GM18508 (cell line): ENCODE measurements around the gene UTP11.
"Not testable (repeated sequence)": the region's sequence is repeated elsewhere in the genome, so short reads cannot be mapped to it uniquely, and the experiment has no call there.

ENCODE experiments used
- ATAC-seq: cut with Tn5 transposase; IDR thresholded peaks from one replicate; pipeline ENCODE4 v1.9.1; 2021; ENCODE audit warnings: moderate number of reproducible peaks; ENCODE audit not compliant: insufficient read depth, unreplicated experiment

The UTP11 gene

GRCh38 chr1:38025664-38026063 lies 13.1 kb downstream of the UTP11 start:
- ATAC-seq: no peak

GRCh38 chr1:38026592-38027200 lies 14.2 kb downstream of the UTP11 start:
- ATAC-seq: no peak

GRCh38 chr1:38027201-38028104 lies 14.9 kb downstream of the UTP11 start:
- no peak for ATAC-seq

DNA sequence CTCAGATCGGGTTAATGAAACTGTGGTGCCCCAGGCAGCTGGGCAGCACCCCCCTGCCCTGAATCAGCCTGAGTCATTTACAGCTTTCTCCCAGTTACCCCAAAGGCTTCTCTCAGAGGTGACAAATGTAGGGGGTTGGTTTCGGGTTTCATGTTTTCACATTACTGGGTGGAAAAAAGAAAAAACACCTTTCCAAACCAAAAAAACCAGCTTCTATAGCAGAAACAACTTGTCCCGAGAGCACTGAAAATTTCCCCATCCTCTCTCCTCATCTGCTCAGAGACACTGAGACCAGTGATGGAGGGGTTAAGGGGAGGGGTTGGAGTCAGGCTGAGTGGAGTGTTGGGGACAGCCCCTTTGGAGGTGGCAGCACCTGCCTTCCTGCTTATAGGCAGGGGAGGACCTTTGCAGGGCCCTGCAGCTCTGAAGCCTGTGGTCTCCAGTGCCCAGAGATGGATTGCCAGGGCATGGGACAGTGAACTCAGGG lies 15.6 kb downstream of the UTP11 start:
- ATAC-seq: peak; percentile 44

DNA sequence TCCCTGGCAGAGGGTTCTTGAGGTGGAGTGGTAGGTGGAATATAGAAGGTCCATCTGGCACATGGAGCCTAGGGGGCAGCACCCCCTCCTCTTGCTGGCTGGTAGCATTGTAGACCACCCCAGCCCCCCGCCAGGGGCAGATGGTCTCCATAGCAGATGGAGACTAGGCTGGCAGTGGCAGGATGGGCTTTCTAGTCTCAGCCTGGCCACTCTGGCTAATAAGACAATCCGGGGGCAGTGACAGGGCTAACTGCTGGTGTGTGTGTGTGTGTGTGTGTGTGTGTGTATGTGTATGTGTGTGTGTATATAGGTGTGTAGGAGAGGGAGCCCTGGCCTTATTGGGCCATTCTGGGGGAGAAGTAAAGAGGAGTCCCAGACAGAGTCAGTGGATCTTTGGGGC lies 16.1 kb downstream of the UTP11 start:
- no peak for ATAC-seq

DNA sequence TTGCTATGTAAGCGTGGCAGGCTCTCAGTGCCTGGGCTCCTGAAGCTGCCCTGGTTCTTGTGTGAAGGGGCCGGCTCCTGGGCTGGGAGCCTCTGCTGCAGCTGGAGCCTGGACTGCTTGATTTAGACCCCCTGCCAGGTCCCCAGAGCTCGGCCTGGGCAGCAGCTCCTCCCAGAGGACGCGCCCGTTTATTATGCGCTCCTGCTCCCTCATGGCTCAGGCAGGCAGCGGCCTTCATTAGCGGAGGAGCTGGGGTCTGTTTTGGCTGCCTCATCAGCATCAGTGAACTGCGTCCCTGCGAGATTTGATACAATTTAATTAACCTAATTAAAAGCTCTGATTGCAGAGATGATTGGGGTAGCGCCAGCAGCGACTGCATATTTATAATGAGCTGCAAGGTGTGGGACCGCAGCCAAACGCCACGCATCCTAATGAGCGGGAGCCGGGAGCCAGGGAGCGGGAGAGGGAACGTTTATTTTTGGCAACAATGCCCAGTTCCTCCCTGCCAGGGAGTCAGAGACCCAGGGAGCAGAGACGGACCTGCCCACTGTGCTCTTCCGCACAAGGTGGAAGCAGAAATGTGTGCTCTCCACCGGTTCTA lies 16.6 kb downstream of the UTP11 start:
- ATAC-seq: no peak

GRCh38 chr1:38029685-38030511 lies 17.4 kb downstream of the UTP11 start:
- no peak for ATAC-seq

DNA sequence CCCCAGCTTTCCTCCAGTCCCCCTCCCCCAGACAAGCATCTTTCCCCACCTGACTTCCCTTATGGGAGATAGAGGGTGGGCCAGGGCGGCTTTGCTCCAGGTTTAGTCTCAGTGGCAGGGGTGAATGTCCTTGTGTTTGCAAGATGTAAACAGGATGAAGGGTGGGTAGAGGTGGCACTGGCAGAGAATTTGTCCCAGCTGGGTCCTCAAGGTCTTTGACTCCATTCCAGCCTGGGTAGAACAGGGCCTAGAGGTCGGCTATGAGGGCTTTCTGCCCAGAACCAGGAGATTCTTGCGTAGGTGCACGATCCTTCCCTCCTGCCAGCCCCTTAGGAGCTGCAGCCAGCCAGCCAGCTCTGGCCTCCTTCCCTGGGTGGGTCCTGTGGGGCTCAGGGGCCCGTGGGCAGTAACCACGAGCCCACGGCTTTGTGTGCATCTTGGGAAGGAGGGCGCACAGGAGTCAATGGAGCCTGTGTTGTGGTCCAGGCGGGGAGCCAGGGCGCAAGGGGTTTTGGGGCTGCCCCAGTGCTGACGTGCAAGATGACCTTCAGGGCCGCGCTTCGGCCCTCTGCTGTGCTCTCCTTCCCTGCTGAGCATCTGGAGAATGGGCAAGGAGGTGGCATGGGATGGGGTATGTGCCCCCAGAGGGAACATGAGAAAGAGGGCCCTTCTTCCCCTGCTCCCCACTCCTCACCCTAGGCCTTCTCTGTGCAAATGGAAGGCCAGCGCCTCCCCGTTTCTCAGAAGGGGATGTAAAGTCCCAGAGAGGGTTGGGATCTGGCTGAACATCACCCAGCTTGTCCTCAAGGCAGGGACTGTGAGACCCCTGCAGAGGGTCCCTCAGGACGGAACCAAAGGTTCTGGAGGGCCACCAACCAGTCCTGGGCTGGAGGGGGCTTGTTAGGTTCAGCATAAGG lies 18.3 kb downstream of the UTP11 start:
- no peak for ATAC-seq

DNA sequence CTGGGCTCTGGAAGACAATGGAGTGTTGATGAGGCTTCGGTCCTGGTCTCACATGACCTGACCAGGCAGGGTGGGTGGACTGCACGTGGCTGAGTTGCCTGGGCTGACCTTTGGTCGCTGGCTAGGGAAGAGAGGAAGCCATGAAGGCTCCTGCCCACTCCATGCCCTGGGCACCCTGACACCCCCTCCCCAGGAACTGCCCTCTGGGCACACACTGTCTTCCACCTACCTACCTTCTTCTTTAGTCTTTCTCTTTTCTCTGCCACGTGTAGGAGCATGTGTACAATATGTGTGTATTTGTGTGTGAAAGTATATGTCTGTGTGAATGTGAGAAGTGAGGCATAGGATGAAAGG lies 19.0 kb downstream of the UTP11 start:
- no peak for ATAC-seq

DNA sequence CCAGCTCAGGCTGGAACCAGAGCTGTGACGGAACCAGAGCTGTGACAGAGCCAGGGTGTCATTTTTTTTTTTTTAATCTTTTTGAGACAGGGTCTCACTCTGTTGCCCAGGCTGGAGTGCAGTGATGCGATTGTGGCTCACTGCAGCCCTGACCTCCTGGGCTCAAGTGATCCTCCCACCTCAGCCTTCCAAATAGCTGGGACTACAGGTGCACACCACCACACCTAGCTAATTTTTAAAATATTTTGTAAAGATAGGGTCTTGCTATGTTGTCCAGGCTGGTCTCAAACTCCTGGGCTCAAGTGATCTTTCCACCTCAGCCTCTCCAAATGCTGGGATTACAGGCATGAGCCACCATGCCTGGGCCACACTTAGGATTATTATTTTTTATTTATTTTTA lies 20.5 kb downstream of the UTP11 start:
- ATAC-seq: not testable (repeated sequence)

GRCh38 chr1:38034871-38035270 lies 22.3 kb downstream of the UTP11 start:
- no peak for ATAC-seq

GRCh38 chr1:38037221-38037939 lies 24.8 kb downstream of the UTP11 start:
- no peak for ATAC-seq

- ATAC-seq: no peak
Observed at GRCh38 chr1:38038861-38039260, 26.3 kb downstream of the UTP11 start.

DNA sequence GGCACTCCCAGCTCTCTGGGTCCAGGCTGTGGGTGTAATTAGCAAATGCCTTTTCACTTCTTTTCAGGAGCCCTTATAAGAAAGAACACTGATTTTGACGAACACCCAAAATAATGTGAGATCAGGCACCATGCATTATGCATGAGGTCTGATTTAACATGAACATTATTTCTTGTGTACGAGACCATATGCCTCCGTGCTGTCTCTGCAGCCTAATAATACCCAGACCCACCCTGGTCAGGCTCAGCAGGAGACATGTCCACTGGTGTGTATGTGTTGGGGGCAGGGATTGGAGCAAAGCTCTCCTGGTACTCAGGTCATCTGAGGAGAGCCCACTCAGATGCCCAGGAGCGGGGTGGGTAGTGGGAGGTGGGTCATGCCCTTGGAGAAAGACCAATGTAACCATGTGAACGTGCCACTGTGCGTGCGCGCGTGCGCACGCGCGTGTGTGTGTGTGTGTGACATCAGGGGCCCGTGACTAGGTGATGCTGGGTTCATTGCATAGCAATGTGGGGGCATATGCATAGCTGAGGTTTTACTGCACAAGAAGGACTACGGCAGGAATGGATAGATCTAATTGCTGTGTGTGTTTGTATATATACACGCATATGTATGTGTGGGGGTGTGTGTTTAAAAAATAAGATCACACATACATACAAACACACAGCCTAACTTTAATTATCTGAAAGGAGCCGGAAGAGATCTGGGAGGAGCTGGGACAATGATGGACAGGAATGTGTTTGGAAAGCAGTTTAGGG lies 27.0 kb downstream of the UTP11 start:
- no peak for ATAC-seq

DNA sequence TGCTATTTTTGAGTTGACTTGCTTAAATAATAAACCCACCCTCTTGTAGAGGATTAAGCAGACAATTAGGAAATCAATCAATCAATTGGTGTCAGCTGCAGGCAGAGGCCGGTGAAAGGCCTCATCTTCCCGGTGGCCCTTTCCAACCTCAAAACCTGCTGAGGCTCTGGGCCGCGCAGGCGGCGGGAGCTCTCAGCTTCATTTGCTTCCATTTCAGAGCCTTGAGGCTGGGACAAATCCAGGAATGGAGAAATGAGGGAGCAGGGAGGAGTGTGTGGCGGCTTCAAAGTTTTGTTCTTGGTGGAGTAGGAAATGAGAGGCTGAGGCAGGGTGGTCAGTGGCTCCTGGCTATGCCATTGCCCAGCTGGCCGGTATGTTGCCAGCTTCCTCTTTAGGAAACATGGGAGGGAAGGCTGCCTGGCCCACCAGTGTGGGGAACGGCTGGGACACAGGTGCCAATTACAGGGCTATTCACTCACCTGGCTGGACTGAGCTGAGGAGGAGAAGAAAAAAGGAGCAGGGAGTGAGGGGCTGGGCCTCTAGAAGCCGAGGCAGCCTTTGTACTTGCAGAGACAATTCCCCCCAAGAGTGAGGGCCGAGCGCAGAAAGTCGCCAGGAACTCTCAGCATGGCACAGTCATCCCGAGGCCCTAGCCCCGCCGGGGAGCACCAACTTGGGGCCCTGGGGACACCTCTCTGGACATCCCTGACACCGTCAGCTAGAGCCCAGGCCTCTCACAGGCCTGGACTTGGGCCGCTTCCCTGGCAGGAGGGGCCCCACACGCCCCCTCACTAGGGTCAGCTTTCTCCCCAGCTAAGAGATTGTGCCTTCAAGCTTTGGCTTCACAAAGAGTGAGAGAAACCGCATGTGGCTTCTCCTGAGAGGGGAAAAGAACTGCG lies 29.7 kb downstream of the UTP11 start:
- no peak for ATAC-seq

DNA sequence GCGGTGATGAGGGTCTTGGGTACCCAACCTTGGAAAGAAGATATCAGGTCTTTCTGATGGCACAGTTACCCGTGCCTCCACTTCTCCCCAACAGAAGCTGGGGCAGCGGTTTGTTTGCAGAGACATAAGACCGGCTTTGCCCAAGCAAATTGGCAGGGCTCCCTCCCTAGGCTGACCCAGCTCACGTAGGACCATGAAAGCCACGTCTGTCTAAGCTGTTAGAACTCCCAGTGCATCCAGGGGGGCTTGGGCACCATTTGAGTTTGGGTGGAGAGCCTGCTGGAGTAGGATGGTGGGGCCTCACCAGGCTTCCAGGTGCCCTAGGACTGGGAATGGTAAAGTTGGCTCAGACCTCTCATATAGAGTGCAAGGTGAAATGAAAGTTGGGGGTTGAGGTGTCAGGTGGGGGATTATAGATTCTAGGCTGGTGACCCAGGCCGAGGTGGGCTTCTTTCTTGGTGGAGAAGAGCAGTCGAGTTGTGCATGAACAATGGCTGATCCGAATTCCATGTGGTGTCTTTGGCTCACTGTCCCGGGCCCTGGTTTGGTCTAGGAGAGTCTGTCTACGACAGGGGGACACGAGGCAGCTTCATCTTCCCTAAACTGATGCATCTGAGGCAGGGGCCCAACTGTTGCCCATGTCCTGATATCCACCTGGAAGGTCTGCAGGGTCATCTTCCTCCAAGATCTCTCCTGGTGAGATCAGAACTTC lies 30.7 kb downstream of the UTP11 start:
- ATAC-seq: no peak
